ENCODE data around the gene ADGRB2. TPM values are rescaled to one million over a fixed set of nuclear protein-coding genes. Genes with fewer than 3 reads are reported as not detected.
A peak's percentile ranks its signal among the peaks of the same experiment; 100 is the strongest.

ADGRB2 gene
- total RNA-seq, 2 experiments from 2014 or later = 0.74 to 0.75 TPM

GRCh38 chr1:31760471-31761470 lies 3.4 kb downstream of the ADGRB2 start:
- peak overlapping the region; percentile 55 for H3K4me3 Mint-ChIP-seq
- H3K27me3 Mint-ChIP-seq = peaks cover 37% of the 10 kb centered on the region
- POLR2A ChIA-PET = interaction anchor here (0.7 to 1.6 kb wide), 3 partner anchors 10 to 27 kb away, joined by 3 to 7 read pairs (median 3); no protein-coding TSS in a partner anchor
- peak; percentile 69 for DNase-seq
- no peaks in the 10 kb centered on the region for H3K36me3 Mint-ChIP-seq
- peaks cover 16% of the 10 kb centered on the region for H3K4me1 Mint-ChIP-seq
- peak; percentile 41 for ATAC-seq (ENCODE audit: low read depth)
- peak overlapping the region; percentile 16 for H3K27ac Mint-ChIP-seq
- no peaks in the 10 kb centered on the region for H3K9me3 Mint-ChIP-seq

- POLR2A ChIA-PET = no interaction called here
- Mint-ChIP-seq H3K9me3 (no peaks in the 10 kb centered on the region), H3K4me3 (no peak overlapping the region), H3K36me3 (no peaks in the 10 kb centered on the region), H3K4me1 (peaks cover 9% of the 10 kb centered on the region), H3K27me3 (peaks cover 29% of the 10 kb centered on the region), H3K27ac (no peak overlapping the region)
- DNase-seq (no peak), ATAC-seq (ENCODE audit: low read depth) (no peak)
Observed at GRCh38 chr1:31759298-31760023, 4.7 kb downstream of the ADGRB2 start.

- POLR2A ChIA-PET = no interaction called here
- peaks cover 29% of the 10 kb centered on the region for H3K27me3 Mint-ChIP-seq
- no peaks in the 10 kb centered on the region for H3K36me3 Mint-ChIP-seq
- DNase-seq (no peak), ATAC-seq (ENCODE audit: low read depth) (no peak)
- no peaks in the 10 kb centered on the region for H3K9me3 Mint-ChIP-seq
- peaks cover 9% of the 10 kb centered on the region for H3K4me1 Mint-ChIP-seq
- no peak overlapping the region for H3K27ac Mint-ChIP-seq
- no peak overlapping the region for H3K4me3 Mint-ChIP-seq
Observed at GRCh38 chr1:31758823-31759222, 5.3 kb downstream of the ADGRB2 start.

GRCh38 chr1:31757989-31758388 lies 6.2 kb downstream of the ADGRB2 start:
- Mint-ChIP-seq H3K27ac (no peak overlapping the region), H3K9me3 (no peaks in the 10 kb centered on the region), H3K36me3 (no peaks in the 10 kb centered on the region), H3K4me3 (no peak overlapping the region), H3K4me1 (peaks cover 8% of the 10 kb centered on the region), H3K27me3 (peaks cover 22% of the 10 kb centered on the region)
- ATAC-seq (ENCODE audit: low read depth) = no peak
- POLR2A ChIA-PET = no interaction called here
- DNase-seq = no peak

- no peak overlapping the region for H3K4me3 Mint-ChIP-seq
- no peak overlapping the region for H3K27ac Mint-ChIP-seq
- no peaks in the 10 kb centered on the region for H3K9me3 Mint-ChIP-seq
- H3K36me3 Mint-ChIP-seq = no peaks in the 10 kb centered on the region
- peaks cover 19% of the 10 kb centered on the region for H3K27me3 Mint-ChIP-seq
- H3K4me1 Mint-ChIP-seq = peaks cover 13% of the 10 kb centered on the region
- ATAC-seq (ENCODE audit: low read depth) (no peak), DNase-seq (no peak)
- POLR2A ChIA-PET = no interaction called here
Observed at GRCh38 chr1:31757204-31757679, 6.9 kb downstream of the ADGRB2 start.

- Mint-ChIP-seq H3K36me3 (no peaks in the 10 kb centered on the region), H3K27ac (no peak overlapping the region), H3K4me3 (no peak overlapping the region), H3K4me1 (peaks cover 20% of the 10 kb centered on the region), H3K9me3 (no peaks in the 10 kb centered on the region), H3K27me3 (peaks cover 12% of the 10 kb centered on the region)
- POLR2A ChIA-PET = no interaction called here
- DNase-seq (no peak), ATAC-seq (ENCODE audit: low read depth) (no peak)
Observed at GRCh38 chr1:31756578-31756977, 7.6 kb downstream of the ADGRB2 start.

- ATAC-seq (ENCODE audit: low read depth) = no peak
- no peaks in the 10 kb centered on the region for H3K9me3 Mint-ChIP-seq
- no peaks in the 10 kb centered on the region for H3K36me3 Mint-ChIP-seq
- H3K4me1 Mint-ChIP-seq = peaks cover 25% of the 10 kb centered on the region
- DNase-seq = no peak
- POLR2A ChIA-PET = no interaction called here
- H3K27me3 Mint-ChIP-seq = peaks cover 6% of the 10 kb centered on the region
- H3K4me3 Mint-ChIP-seq = no peak overlapping the region
- no peak overlapping the region for H3K27ac Mint-ChIP-seq
Observed at GRCh38 chr1:31755850-31756492, 8.2 kb downstream of the ADGRB2 start.

GRCh38 chr1:31755197-31755611 lies 8.9 kb downstream of the ADGRB2 start:
- Mint-ChIP-seq H3K36me3 (no peaks in the 10 kb centered on the region), H3K4me1 (peaks cover 31% of the 10 kb centered on the region), H3K27me3 (peaks cover 5% of the 10 kb centered on the region), H3K9me3 (no peaks in the 10 kb centered on the region), H3K4me3 (no peak overlapping the region), H3K27ac (no peak overlapping the region)
- ATAC-seq (ENCODE audit: low read depth) = no peak
- POLR2A ChIA-PET = no interaction called here
- DNase-seq = no peak

- H3K9me3 Mint-ChIP-seq = no peaks in the 10 kb centered on the region
- H3K36me3 Mint-ChIP-seq = no peaks in the 10 kb centered on the region
- no peak overlapping the region for H3K27ac Mint-ChIP-seq
- H3K4me1 Mint-ChIP-seq = peaks cover 32% of the 10 kb centered on the region
- no peak overlapping the region for H3K4me3 Mint-ChIP-seq
- POLR2A ChIA-PET = no interaction called here
- DNase-seq = no peak
- peaks cover 3% of the 10 kb centered on the region for H3K27me3 Mint-ChIP-seq
- ATAC-seq (ENCODE audit: low read depth) = no peak
Observed at GRCh38 chr1:31754397-31754796, 9.7 kb downstream of the ADGRB2 start.

- Mint-ChIP-seq H3K4me3 (no peak overlapping the region), H3K27me3 (peaks cover 3% of the 10 kb centered on the region), H3K4me1 (peaks cover 32% of the 10 kb centered on the region), H3K36me3 (no peaks in the 10 kb centered on the region), H3K27ac (peak overlapping the region; percentile 77), H3K9me3 (no peaks in the 10 kb centered on the region)
- POLR2A ChIA-PET = interaction anchor here (0.7 kb wide), 1 partner anchor 9 kb away, joined by 3 read pairs; no protein-coding TSS in a partner anchor
- ATAC-seq (ENCODE audit: low read depth) = no peak
- no peak for DNase-seq
Observed at GRCh38 chr1:31753707-31754349, 10.3 kb downstream of the ADGRB2 start.

- Mint-ChIP-seq H3K27ac (peak overlapping the region; percentile 77), H3K36me3 (no peaks in the 10 kb centered on the region), H3K9me3 (no peaks in the 10 kb centered on the region), H3K4me3 (no peak overlapping the region), H3K27me3 (peaks cover 3% of the 10 kb centered on the region), H3K4me1 (peaks cover 32% of the 10 kb centered on the region)
- DNase-seq (no peak), ATAC-seq (ENCODE audit: low read depth) (no peak)
- POLR2A ChIA-PET = interaction anchor here (0.7 kb wide), 1 partner anchor 10 kb away, joined by 3 read pairs; no protein-coding TSS in a partner anchor
Observed at GRCh38 chr1:31752952-31753475, 11.1 kb downstream of the ADGRB2 start.

GRCh38 chr1:31752258-31752657 lies 11.9 kb downstream of the ADGRB2 start:
- peak overlapping the region; percentile 78 for H3K27ac Mint-ChIP-seq
- peaks cover 36% of the 10 kb centered on the region for H3K4me1 Mint-ChIP-seq
- H3K9me3 Mint-ChIP-seq = no peaks in the 10 kb centered on the region
- peak; percentile 75 for ATAC-seq (ENCODE audit: low read depth)
- H3K4me3 Mint-ChIP-seq = peak overlapping the region; percentile 70
- H3K36me3 Mint-ChIP-seq = no peaks in the 10 kb centered on the region
- H3K27me3 Mint-ChIP-seq = peaks cover 3% of the 10 kb centered on the region
- POLR2A ChIA-PET = interaction anchor here (1.7 kb wide), 1 partner anchor 12 kb away, joined by 5 read pairs; no protein-coding TSS in a partner anchor
- DNase-seq = peak; percentile 62

Measured in activated naive CD8-positive, alpha-beta T cell treated with anti-CD3 and anti-CD28 coated beads, Interleukin-2, amount 10 ng/mL, durations not matched to agents 7 days and 5 days (primary cell).